Stimulated activated CD8-positive, alpha-beta memory T cell treated with anti-CD3 and anti-CD28 coated beads, Interleukin-2, amount 100 ng/mL, for 1 hour (primary cell): ENCODE data around the gene FXYD3.
"Not testable (repeated sequence)": the region's sequence is repeated elsewhere in the genome, so short reads cannot be mapped to it uniquely, and the experiment has no call there.

Source experiments
- DNase-seq, 2 donors: peaks; one replicate each; pipeline ENCODE4 v3.0.0-alpha.2; 2020; ENCODE audit warnings: low read depth in 2 of 2

The FXYD3 gene

DNA sequence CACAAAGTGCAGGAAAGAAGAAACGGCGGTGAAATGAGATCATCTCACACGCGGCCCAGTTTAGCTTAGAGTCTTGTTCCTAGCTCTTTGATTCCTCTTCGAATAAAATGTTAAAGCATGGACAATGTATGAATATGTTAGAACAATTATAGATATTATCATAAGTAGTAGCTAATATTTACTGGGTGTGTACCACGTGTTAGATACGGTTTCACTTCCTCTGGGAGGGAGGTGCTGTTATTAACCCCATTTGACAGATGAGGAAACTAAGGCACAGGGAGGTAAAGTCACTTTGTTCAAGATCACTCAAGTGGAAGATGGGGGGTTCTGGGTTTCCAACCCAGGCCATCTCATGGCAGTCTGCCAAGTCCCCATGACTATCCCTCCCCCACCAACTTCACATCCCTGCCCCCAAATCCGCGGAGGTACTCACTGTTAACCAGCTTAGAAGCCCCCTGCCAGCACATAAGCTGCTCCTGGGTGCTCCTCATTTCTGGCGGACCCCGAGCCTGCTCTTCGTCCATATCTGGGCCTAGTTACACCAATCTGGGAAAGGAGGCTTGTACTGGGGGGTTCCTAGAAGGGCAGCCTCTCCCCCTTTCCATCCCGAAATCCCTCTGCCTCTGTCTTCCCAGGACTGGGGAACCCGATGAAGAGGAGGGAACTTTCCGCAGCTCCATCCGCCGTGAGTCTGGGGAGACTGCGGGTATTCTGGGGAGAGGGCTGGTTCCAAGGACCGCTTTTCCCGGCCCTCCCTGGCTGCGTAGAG lies 26.4 kb downstream of the FXYD3 start:
- DNase-seq, result no peak

DNA sequence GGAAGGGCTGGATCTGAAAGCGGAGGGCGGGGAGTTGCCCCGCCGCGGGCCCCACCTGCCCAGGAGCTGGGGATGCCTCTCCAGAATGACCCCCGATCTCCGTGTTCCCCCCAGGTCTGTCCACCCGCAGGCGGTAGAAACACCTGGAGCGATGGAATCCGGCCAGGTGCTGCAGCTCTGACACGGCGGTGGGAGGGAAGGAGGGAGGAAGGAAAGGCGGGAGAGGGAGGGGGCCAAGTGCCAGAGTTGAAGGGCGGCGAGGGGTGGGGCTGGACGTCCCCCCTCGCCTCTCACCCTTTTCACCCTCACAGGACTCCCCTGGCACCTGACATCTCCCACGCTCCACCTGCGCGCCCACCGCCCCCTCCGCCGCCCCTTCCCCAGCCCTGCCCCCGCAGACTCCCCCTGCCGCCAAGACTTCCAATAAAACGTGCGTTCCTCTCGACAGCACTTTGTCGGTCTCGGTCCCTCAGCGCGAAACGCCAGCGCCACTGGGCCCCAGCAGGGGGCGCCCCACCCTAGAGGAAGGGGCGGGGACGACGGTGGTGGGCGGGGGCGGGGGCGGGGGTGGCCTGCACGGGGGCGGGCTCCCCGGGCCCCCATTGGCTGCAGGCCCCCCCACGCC lies 27.1 kb downstream of the FXYD3 start:
- DNase-seq, result peak; percentile 43 to 62

DNA sequence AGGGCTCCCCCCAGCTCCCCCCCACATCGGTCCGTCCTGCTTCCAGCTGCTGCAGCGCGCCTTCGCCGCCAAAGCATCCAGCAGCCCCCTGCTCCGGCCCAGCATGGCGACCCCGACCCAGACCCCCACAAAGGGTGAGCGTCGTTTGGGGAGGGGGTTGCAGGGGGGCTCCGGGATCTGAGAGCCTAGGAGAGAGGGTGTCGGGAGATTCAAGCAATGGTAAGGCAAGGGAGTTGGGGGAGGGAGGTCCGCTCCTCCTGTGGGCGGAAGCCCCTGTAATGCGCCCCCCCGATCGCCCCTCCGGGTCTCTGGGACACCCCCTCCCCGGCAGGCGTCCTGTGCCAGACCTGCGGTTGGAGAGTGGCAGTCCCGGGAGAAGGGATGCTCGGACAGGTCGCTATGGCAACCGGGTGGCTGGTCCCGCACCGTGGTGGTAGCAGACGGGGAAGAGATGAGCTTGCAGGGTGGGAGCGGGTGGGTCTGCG lies 27.6 kb downstream of the FXYD3 start, which contains the start of gene FXYD7:
Gene FXYD7, plus strand, starts transcription at position 25 of the 485 bp plus-strand sequence. Its CDS starts 79 bp downstream, at position 104.
- DNase-seq, result no peak

DNA sequence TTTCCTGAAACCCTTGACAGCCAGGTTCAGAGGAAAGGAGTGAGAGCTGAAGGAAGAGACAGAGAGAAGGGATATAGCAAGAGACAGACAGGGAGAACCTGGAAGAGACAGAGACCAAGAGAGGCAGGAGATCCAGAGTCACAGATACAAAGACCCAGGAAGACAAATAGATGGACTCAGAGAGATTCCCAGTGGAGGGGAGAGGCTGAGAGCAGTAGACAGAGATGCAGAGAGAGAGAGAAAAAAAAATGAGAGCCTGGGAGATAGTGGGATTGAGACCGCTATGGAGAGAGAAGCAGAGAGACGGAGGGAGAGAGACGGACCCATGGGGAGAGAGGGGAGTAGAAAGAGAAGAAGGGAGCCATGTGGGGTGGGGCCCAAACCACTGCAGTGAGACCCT lies 28.2 kb downstream of the FXYD3 start:
- DNase-seq, result no peak

DNA sequence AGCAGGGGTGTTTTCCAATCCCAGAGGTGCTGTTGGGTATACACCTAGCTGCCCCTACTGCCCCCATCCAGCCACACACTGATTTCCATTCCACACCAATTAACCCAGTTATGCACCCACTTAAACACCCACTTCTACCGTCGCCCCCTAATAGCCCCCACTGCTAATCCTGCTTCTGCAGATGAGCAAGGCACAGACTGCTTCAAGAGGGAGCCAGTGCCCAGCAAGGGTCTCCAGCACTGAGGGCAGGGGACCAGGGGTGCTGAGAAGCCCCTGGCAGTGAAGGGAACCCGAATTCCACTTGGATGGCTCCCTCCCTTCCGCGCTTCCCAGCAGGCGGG lies 28.6 kb downstream of the FXYD3 start:
- no peak for DNase-seq

- no peak for DNase-seq
Measured at GRCh38 chr19:35144600-35145436, 29.2 kb downstream of the FXYD3 start.

- no peak for DNase-seq
Measured at GRCh38 chr19:35146746-35147459, 31.3 kb downstream of the FXYD3 start.

DNA sequence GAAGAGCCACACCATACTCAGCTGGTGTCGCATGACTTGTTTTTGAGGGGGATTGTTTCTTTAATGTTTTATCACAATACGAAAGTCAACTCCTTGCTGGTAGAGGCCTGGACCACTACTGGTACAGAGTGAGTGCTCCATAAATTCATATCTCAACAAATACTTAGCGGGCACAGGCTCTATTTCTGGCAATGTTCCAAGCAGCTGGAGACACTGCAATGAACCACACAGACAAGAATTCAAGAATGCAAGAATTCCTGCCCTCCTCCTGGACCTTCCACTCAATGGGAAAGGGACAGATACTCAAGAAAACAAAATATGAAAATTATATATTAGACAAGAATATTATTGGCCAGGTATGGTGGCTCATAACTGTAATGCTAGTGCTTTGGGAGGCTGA lies 33.8 kb downstream of the FXYD3 start:
- no peak for DNase-seq

- DNase-seq, result no peak
Measured at GRCh38 chr19:35150445-35150844, 34.8 kb downstream of the FXYD3 start.

DNA sequence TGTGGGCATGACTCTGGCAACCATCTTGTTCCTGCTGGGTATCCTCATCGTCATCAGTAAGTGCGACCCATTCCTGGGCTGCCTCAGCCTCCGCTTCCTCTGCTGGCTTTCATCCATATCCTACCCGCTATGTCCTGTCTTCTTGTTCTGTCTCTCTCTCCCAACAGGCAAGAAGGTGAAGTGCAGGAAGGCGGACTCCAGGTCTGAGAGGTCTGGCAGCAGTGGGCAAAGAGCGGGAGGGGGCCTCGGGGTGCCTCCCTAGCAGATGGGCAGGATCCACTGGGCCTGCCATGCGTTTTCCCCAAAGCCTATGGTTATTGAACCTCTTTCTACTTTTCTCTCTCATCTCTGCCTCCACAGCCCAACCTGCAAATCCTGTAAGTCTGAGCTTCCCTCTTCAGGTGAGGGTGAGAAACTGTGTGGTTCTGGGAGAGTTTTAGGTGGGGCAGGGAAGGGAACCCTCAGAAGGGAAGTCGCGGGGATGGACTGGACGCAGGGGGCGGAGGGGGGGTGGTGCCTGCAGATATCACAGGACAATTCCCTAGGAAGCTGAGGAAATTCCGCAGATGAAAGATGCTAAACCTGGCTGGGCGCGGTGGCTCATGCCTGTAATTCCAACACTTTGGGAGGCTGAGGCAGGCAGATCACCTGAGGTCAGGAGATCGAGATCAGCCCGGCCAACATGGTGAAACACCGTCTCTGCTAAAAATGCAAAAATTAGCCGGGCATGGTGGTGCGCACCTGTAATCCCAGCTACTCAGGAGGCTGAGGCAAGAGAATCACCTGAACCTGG lies 35.8 kb downstream of the FXYD3 start:
- DNase-seq, result no peak

- not testable (repeated sequence) for DNase-seq
Measured at GRCh38 chr19:35153129-35153522, 37.5 kb downstream of the FXYD3 start.

DNA sequence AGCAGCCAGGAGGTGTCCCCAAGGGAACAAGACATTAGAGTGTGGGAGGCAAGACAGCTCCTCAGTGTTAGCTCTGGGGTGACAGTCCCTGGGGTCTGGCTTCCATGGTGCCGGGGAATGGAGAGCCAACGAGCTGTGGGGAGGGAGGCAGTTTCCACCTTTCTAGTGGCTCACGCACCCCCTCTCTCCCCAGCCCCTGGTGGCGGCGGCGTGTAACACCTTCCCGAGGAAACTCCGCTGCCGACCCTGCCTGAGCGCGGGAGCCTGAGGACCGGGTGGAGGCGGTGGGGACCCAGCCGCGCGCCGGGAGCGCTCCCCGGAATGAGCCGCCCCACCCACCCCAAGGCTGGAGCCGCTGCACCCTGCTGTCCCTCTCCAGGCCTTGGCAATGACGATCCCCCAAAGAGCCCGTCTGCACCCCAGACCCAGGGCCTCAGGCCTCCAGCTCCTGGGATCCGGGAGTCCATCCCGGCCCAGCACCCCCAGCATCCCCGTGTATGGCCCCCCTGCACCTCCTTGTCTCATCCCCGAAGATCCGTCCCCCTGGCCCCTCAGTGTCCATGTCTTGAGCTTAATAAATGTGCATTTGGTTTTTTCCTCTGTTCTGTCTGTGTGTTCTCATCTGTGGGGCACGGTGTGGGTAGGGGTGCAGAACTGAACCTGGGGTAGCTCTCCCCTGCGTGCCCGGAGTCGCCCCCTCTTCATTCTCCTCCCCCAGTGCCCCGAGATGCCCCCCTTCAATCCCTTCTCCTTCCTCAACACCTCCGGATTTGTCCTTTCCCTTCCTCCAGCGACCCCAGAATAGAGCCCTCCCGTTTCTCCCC lies 38.3 kb downstream of the FXYD3 start:
- DNase-seq, result peak; percentile 46 to 62

GRCh38 chr19:35154525-35155406 lies 39.1 kb downstream of the FXYD3 start, which contains the start of gene FXYD5:
Gene FXYD5, plus strand, starts transcription at chr19:35154735. Its CDS starts 816 bp downstream, at chr19:35155551.
- DNase-seq, result peak; percentile 58 to 68

DNA sequence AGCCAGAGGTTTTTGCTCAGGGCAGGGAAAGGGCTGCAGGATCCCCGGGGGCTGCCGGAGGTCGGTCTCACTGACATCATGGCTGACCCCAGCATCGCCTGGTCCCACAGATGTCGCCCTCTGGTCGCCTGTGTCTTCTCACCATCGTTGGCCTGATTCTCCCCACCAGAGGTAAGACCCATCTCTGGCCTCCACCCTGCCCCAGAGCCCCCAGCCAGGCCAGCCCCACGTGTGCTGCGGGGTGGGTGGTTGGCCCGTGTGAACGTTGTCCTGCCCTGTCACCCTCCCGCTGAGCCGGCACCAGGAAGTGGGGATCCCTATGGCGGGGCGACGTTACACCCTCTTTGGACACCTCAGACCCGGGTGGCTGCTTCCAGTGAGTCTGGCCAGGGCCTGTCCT lies 39.8 kb downstream of the FXYD3 start:
- DNase-seq, result no peak

DNA sequence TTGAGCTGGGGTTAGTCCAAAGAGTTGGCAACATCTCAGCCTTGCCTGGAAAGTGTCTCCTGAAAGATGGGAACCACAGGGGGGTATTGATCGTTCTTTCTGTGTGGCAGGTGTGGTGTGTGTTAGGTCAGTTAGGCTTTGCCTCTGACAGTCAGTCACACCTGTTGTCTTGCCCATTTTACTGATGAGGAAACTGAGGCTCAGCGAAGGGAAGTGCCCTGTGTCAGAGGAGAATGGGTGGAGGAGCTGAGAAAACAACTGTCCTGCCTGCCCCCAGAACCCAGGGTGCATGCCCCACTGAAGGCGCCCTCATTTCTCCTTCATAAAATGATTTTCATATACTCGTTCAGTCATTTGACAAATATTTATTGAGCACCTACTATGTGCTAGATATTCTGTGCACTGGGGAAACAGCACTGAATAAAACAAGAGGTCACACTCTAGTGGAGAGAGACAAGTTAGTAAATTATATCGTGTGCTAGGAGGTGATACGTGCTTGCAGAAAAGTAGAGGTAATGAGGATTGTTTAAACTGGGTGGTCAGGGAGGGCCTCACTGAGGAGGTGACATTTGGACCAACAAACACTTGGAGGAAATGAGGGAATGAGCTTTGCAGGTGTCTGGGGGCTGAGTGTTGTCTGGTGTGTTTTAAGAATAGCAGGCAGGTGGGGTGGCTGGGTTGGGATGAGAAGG lies 40.5 kb downstream of the FXYD3 start:
- DNase-seq, result no peak

GRCh38 chr19:35156673-35157014 lies 41.0 kb downstream of the FXYD3 start:
- DNase-seq, result no peak

DNA sequence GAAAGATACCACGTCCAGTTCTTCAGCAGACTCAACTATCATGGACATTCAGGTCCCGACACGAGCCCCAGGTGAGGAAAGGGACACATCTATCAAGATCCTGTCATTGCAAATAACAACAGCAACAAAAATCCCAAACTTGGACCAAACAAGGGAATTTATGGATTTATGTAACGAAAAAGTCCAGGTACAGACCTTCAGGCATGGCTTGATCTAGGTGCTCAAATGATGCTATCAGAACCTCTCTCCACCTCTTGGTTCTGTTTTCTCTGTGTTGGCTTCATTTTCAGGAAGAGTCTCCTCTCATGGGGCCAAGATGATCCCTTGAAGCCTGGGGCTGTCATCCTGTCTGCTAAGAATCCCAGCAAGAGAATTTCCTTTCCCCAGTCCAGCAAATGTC lies 41.8 kb downstream of the FXYD3 start:
- DNase-seq, result no peak

- no peak for DNase-seq
Measured at GRCh38 chr19:35159606-35160005, 44.0 kb downstream of the FXYD3 start.
